Thyroid gland (tissue), 4 donors: Measurements from ENCODE around the gene EFHD1. TPM values are rescaled to one million over a fixed set of nuclear protein-coding genes. Genes with fewer than 3 reads are reported as not detected.

Experiments
- DNase-seq, 2 donors: peaks; one replicate each; pipeline ENCODE4 v3.0.0-alpha.2; 2019
- H3K27ac ChIP-seq, 3 donors: fragments of 200-600 bp; sonication (generic); 1 replicate in 2 of 3; 2 replicates in 1 of 3; pipeline ENCODE4 v1.5.1; 2016 to 2019; ENCODE audit warnings: mild to moderate bottlenecking in 1 of 3, moderate library complexity in 1 of 3
- H3K27me3 ChIP-seq: fragments of 200-600 bp; sonication (generic); one replicate; pipeline ENCODE4 v1.5.1; 2019
- H3K36me3 ChIP-seq, 2 donors: fragments of 200-600 bp; sonication (generic); one replicate each; pipeline ENCODE4 v1.5.1; 2016 to 2019
- H3K4me1 ChIP-seq, 2 donors: fragments of 200-600 bp; sonication (generic); one replicate each; pipeline ENCODE4 v1.5.1; 2017 to 2019
- H3K4me3 ChIP-seq, 3 donors: fragments of 200-600 bp; sonication (generic); replicated peaks in 1 of 3; 1 replicate in 2 of 3; 2 replicates in 1 of 3; pipeline ENCODE4 v1.5.1; 2016; ENCODE audit warnings: mild to moderate bottlenecking in 1 of 3
- H3K9me3 ChIP-seq: fragments of 200-600 bp; sonication (generic); one replicate; pipeline ENCODE4 v1.5.1; 2017
- POLR2A ChIP-seq, 2 donors: fragments of 450-650 bp; IDR thresholded peaks; one replicate each; pipeline ENCODE4 v1.6.1; 2017; ENCODE audit warnings: antibody characterized with exemption in 2 of 2, mild to moderate bottlenecking in 2 of 2, moderate library complexity in 1 of 2
- WGBS, 2 donors: methylation state at CpG; one replicate each; pipeline ENCODE4 v1.1.5; 2017; 5-methylcytosine and 5-hydroxymethylcytosine counted together
- intact Hi-C: fragments of 100-400 bp; cut with DNase I; formaldehyde crosslinking; loops from one replicate; pipeline ENCODE4 v1.15.1; 2023
- total RNA-seq, 4 donors: library from RNA; depleted of rRNA; stranded (reverse); fragments of >200 nt; gene quantifications; one replicate each; pipeline ENCODE4 v1.2.3, GENCODE V29; 2016
- TF ChIP-seq, protein P1 (sequence below), 6 experiments: fragments of 200-600 bp in 3 of 6; fragments of 450-650 bp in 3 of 6; sonication (generic) in 3 of 6; IDR thresholded peaks; one replicate each; pipeline ENCODE4 v1.5.1; 2016 to 2019; ENCODE audit warnings: antibody characterized with exemption in 6 of 6, mild to moderate bottlenecking in 2 of 6, inconsistent platforms in 1 of 6, moderate library complexity in 1 of 6

Gene EFHD1
- total RNA-seq, 4 donors from 2014 or later: 6.9 to 17.5 (median 14.8) TPM

DNA sequence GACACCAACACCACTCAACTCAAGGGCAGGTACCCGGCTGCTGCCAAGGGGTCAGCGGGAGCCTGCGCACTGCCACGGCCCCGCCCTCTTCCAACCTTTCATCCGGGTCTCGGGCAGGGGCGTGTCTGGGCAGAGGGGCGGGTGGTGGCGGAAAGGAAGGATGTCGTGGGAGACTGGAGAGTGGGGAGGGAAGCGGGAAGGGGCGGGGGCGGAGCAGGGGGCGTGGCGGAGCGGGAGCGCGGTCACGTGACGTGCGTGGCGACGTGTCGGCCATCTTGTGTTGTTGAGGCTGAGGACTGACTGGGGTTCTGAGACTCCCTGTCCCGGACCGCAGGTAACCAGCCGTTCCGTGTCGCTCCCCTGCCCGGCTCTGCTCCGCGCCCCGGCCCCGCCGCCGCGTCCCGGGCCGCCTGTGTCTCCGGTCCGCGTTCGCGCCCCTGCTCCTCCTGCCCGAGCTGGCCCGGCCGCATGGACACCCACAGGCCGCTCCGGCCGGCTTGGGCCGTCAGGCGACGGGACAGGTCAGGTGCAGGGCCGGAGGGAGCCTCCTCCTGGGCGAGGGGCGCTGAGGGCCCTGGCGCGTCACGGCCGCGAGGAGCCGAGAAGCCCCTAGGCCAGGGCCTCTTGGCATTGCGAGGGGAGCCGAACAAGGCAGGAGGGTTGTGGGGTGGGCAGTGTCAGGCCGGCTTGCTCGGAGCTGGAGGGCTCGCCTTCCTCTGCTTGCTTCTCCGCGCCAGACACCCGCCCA is 63.8 kb downstream of the EFHD1 start, which contains the start of gene GIGYF2:
GIGYF2 (plus strand) TSS at position 273 of the 748 bp plus-strand sequence. CDS start 37,867 bp downstream, outside the sequence.
- DNase-seq: peak; percentile 98
- Histone ChIP-seq H3K36me3 (no peaks in the 10 kb centered on the region), H3K9me3 (no peaks in the 10 kb centered on the region), H3K27ac (peak within 1 kb of the TSS; percentile 92 to 97 (median 93)), H3K4me3 (peak within 1 kb of the TSS; percentile 90 to 99 (median 94)), H3K27me3 (no peaks in the 10 kb centered on the region), H3K4me1 (peaks cover 21 to 35% of the 10 kb centered on the region in 2 donors)
- peak in 1 of 2 donors; percentile 77 for TF ChIP-seq POLR2A (IDR thresholded peaks at IDR 0.05)
- TF ChIP-seq, protein P1, sequence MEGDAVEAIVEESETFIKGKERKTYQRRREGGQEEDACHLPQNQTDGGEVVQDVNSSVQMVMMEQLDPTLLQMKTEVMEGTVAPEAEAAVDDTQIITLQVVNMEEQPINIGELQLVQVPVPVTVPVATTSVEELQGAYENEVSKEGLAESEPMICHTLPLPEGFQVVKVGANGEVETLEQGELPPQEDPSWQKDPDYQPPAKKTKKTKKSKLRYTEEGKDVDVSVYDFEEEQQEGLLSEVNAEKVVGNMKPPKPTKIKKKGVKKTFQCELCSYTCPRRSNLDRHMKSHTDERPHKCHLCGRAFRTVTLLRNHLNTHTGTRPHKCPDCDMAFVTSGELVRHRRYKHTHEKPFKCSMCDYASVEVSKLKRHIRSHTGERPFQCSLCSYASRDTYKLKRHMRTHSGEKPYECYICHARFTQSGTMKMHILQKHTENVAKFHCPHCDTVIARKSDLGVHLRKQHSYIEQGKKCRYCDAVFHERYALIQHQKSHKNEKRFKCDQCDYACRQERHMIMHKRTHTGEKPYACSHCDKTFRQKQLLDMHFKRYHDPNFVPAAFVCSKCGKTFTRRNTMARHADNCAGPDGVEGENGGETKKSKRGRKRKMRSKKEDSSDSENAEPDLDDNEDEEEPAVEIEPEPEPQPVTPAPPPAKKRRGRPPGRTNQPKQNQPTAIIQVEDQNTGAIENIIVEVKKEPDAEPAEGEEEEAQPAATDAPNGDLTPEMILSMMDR (IDR thresholded peaks at IDR 0.05): no peak
- intact Hi-C loops: loop anchor here (10.0 kb wide), 1 partner anchor 62 kb away; the partner anchor contains the start of gene EFHD1
- 1 to 2% methylated on average over 23 to 31 of the region's 71 CpGs for WGBS, 2 donors

DNA sequence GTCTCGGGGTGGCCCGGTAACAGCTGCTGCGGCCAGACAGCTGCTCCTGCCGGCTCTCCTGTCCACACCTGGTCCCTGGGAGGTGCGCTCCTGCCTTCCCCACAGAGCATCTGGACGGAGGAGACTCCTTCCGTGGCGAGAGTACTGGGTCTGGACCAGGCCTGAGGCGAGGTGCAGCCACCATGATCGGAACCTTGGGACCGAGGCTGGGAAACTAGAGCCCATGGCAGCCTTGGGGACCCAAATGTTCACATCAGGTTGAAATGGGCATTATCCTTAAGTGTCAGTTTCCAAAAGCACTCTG is 64.4 kb downstream of the EFHD1 start:
- peaks cover 21 to 35% of the 10 kb centered on the region in 2 donors for H3K4me1 ChIP-seq
- TF ChIP-seq, protein P1 (IDR thresholded peaks at IDR 0.05): no peak
- no peak for TF ChIP-seq POLR2A (IDR thresholded peaks at IDR 0.05)
- WGBS, 2 donors: 0% methylated on average over 4 to 7 of the region's 11 CpGs
- peak overlapping the region; percentile 90 to 99 (median 94) for H3K4me3 ChIP-seq
- H3K27ac ChIP-seq: peak overlapping the region; percentile 92 to 97 (median 93)
- H3K27me3 ChIP-seq: no peaks in the 10 kb centered on the region
- intact Hi-C loops: loop anchor here (10.0 kb wide), 1 partner anchor 63 kb away; the partner anchor contains the start of gene EFHD1
- H3K9me3 ChIP-seq: no peaks in the 10 kb centered on the region
- H3K36me3 ChIP-seq: no peaks in the 10 kb centered on the region
- no peak for DNase-seq

DNA sequence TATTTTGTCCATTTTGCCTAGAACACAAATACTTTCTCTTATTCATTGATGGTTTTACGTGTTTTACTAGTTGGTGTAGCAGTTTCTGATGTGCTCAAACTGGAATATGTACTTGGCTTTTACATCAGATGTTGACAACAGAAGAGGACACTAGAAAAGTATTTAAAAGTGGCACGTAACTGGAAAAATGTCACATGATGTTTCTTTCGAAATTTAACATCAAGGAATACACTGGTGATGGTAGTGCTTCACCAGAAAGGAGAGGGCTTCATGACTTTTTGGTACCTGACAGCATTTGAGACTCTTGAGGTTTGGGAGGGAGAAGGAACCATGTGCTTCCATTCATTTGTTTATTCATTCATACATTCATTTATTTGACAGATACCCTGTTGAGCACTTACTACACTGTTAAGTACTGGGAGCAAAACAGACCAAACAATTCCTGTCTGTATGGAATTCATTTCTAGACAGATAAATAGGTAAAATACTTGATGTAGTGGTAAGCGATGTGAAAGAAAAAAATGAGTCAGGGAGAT is 65.2 kb downstream of the EFHD1 start:
- WGBS, 2 donors: 43 to 55% methylated on average over 4 of the region's 4 CpGs
- peak overlapping the region in 1 of 3 donors; percentile 90 for H3K4me3 ChIP-seq
- H3K9me3 ChIP-seq: no peaks in the 10 kb centered on the region
- no peaks in the 10 kb centered on the region for H3K36me3 ChIP-seq
- TF ChIP-seq, protein P1 (IDR thresholded peaks at IDR 0.05): no peak
- TF ChIP-seq POLR2A (IDR thresholded peaks at IDR 0.05): no peak
- H3K27me3 ChIP-seq: no peaks in the 10 kb centered on the region
- intact Hi-C loops: loop anchor here (10.0 kb wide), 1 partner anchor 64 kb away; the partner anchor contains the start of gene EFHD1
- peaks cover 21 to 35% of the 10 kb centered on the region in 2 donors for H3K4me1 ChIP-seq
- no peak for DNase-seq
- peak overlapping the region in 1 of 3 donors; percentile 97 for H3K27ac ChIP-seq

DNA sequence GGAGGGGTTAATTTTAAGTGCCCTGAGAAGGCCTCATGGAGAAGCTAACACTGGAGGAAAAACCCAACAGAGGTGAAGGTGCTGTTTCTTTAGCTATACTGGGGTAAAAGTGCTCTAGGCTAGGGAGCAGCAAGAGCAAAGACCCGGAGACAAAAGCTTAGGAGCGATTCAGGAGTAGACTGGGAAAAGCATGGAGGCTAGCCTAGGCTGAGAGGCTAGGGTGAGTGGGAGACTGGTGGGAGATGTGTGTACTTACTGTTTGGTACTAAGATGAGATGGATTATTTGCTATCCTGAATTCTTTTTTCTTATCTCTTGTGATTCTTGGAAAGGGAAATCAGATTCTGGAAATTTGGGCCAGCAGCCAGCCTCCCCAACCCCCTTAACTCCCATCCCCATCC is 65.7 kb downstream of the EFHD1 start:
- no peak for DNase-seq
- WGBS, 2 donors: 53 to 54% methylated on average over 2 of the region's 2 CpGs
- no peak overlapping the region for H3K4me3 ChIP-seq
- H3K9me3 ChIP-seq: no peaks in the 10 kb centered on the region
- no peak overlapping the region for H3K27ac ChIP-seq
- no peak for TF ChIP-seq POLR2A (IDR thresholded peaks at IDR 0.05)
- intact Hi-C loops: loop anchor here (10.0 kb wide), 1 partner anchor 64 kb away; the partner anchor contains the start of gene EFHD1
- no peaks in the 10 kb centered on the region for H3K27me3 ChIP-seq
- no peaks in the 10 kb centered on the region for H3K36me3 ChIP-seq
- H3K4me1 ChIP-seq: peaks cover 21 to 35% of the 10 kb centered on the region in 2 donors

DNA sequence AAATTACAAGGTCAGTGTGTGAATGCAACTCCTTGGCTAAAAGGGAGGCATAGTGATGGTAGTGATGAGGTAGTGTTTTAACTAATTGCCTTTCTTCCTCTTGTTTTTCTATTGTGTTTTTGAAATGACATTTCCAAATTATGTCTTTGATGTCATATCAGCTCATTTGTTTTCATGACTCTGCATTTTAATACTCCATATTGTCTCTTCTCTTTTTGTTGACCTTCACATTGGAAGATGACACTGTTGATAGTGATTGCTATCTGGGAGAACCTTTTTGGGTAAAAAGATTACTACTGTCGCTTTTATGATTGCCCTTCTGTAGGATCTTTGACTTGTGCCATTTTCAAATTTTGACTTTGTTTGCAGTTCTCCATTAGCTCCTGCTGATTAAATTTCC is 66.8 kb downstream of the EFHD1 start:
- no peaks in the 10 kb centered on the region for H3K36me3 ChIP-seq
- no peaks in the 10 kb centered on the region for H3K27me3 ChIP-seq
- 91 to 100% methylated on average over 1 of the region's 1 CpG for WGBS, 2 donors
- no peak for DNase-seq
- intact Hi-C loops: no loop called here
- H3K9me3 ChIP-seq: no peaks in the 10 kb centered on the region
- TF ChIP-seq POLR2A (IDR thresholded peaks at IDR 0.05): no peak
- peaks cover 21 to 35% of the 10 kb centered on the region in 2 donors for H3K4me1 ChIP-seq
- no peak overlapping the region for H3K4me3 ChIP-seq
- no peak overlapping the region for H3K27ac ChIP-seq

DNA sequence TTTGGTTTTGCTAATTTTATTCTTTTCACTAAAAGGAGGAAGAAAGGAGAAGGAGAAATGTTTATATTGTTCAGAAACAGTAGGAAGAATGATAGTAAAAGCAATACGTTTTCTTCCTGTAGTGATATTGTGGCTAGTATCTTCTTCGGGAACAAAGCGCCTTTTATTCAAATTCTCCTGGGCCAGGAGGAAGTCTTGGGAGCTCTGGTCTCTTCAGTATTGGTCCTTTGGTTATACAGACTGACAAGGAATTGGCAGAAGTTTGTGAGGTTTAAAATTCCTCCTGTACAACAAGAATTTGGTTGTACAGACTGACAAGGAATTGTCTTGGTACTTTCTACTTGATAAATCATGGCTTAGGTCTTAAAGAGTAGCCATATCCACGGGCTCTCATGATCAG is 73.7 kb downstream of the EFHD1 start:
- H3K4me1 ChIP-seq: no peaks in the 10 kb centered on the region
- intact Hi-C loops: no loop called here
- H3K36me3 ChIP-seq: peaks cover 0 to 9% of the 10 kb centered on the region in 2 donors
- H3K27me3 ChIP-seq: no peaks in the 10 kb centered on the region
- TF ChIP-seq, protein P1 (IDR thresholded peaks at IDR 0.05): no peak
- no peak for TF ChIP-seq POLR2A (IDR thresholded peaks at IDR 0.05)
- 92 to 93% methylated on average over 4 of the region's 4 CpGs for WGBS, 2 donors
- no peaks in the 10 kb centered on the region for H3K9me3 ChIP-seq
- no peak overlapping the region for H3K27ac ChIP-seq
- no peak overlapping the region for H3K4me3 ChIP-seq
- DNase-seq: no peak
